BLaER1 treated with 17β-estradiol and CSF1 and Interleukin-3, amounts not matched to agents 10 nM and 100 nM (cell line): ENCODE results near the gene RAB4A.

Experiments
- H3K27ac ChIP-seq, 11 experiments: shearing (Covaris generic); formaldehyde crosslinking; 2 replicates each; pipeline ENCODE4 v1.8.1; 2022
- H3K27me3 ChIP-seq, 11 experiments: shearing (Covaris generic); formaldehyde crosslinking; 2 replicates each; pipeline ENCODE4 v1.8.1; 2022
- H3K36me3 ChIP-seq, 11 experiments: shearing (Covaris generic); formaldehyde crosslinking; 2 replicates each; pipeline ENCODE4 v1.8.1; 2022
- H3K4me1 ChIP-seq, 10 experiments: shearing (Covaris generic); formaldehyde crosslinking; 2 replicates each; pipeline ENCODE4 v1.8.1; 2022
- H3K4me2 ChIP-seq, 11 experiments: shearing (Covaris generic); formaldehyde crosslinking; 2 replicates each; pipeline ENCODE4 v1.8.1; 2022
- H3K4me3 ChIP-seq, 10 experiments: shearing (Covaris generic); formaldehyde crosslinking; 2 replicates each; pipeline ENCODE4 v1.8.1; 2022
- H3K9ac ChIP-seq, 11 experiments: shearing (Covaris generic); formaldehyde crosslinking; 2 replicates each; pipeline ENCODE4 v1.8.1; 2022
- H3K9me3 ChIP-seq, 11 experiments: shearing (Covaris generic); formaldehyde crosslinking; replicated peaks in 1 of 11; 2 replicates each; pipeline ENCODE4 v1.8.1; 2022
- H4K20me1 ChIP-seq, 11 experiments: shearing (Covaris generic); formaldehyde crosslinking; 2 replicates each; pipeline ENCODE4 v1.8.1; 2022
- Cebpa-rat ChIP-seq, 11 experiments: shearing (Covaris generic); IDR thresholded peaks; 2 replicates each; pipeline ENCODE4 v1.8.1; 2022

Gene RAB4A

DNA sequence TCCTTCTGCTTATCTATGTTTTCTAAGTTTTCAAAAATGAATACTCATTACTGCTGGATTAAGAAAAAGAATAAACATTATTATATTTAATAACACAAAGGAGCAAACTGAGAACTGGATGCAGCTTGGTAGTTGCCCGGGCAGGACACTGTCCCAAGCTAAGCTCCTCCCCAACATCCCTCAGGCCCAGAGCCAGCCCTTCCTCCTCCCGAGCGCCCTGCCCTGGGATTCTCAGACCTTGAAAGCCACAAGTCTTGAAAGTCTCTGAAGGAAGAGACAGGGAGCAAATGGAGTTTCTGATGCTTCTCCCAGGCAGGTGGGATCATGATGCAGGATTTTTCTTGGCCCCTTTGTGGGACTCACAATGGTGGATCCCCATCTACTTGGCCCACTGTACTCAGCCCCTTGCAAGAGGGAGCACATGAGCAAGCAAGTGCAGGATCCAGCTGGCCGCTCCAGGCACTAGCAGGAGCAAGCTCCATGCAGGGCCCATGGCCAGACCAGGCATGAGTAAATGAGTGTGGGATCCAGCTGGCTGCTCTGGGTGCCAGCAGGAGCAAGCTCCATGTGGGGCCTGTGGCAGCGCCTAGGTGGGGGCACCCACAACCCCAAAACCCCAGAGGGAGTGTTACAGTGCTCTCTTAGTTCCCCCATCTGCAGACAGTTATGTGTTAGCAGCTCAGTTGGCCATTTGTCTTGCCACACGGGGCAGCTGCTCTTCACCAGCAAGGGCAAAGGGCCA, 32.1 kb upstream of the RAB4A start:
- Histone ChIP-seq H3K9me3 (peaks cover 3 to 12% (median 9%) of the 10 kb centered on the region in 11 experiments; a peak in 19 of 22 replicates), H4K20me1 (no peaks in the 10 kb centered on the region), H3K4me3 (no peak overlapping the region), H3K4me1 (no peaks in the 10 kb centered on the region), H3K4me2 (no peak overlapping the region), H3K36me3 (no peaks in the 10 kb centered on the region), H3K27ac (no peak overlapping the region), H3K27me3 (no peaks in the 10 kb centered on the region), H3K9ac (no peak overlapping the region)
- TF ChIP-seq Cebpa-rat (IDR thresholded peaks at IDR 0.05): no peak

DNA sequence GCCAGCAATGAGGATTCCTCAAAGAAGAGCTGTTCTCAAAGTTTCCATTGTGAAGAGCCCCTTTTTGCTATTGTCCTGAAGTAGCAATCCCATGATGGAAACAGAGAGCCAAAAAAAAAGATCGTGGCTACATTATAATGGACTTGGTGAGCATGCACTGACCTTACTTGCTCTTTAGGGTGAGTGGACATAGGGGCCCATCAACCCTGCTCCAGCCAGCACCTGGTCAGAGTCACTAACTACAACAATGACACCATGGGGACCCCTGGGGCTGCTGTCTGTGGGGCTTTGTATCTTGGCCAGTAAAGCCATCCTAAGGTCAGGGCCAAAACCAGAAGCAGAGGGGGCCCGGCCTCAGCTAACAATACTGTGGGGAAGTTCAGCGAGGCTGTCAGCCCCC, 30.4 kb upstream of the RAB4A start:
- Histone ChIP-seq H4K20me1 (no peaks in the 10 kb centered on the region), H3K27ac (no peak overlapping the region), H3K36me3 (no peaks in the 10 kb centered on the region), H3K9ac (no peak overlapping the region), H3K27me3 (no peaks in the 10 kb centered on the region), H3K4me2 (no peak overlapping the region), H3K4me3 (no peak overlapping the region), H3K9me3 (peaks cover 8 to 20% (median 15%) of the 10 kb centered on the region in 11 experiments; a peak in 20 of 22 replicates), H3K4me1 (no peaks in the 10 kb centered on the region)
- no peak for TF ChIP-seq Cebpa-rat (IDR thresholded peaks at IDR 0.05)

DNA sequence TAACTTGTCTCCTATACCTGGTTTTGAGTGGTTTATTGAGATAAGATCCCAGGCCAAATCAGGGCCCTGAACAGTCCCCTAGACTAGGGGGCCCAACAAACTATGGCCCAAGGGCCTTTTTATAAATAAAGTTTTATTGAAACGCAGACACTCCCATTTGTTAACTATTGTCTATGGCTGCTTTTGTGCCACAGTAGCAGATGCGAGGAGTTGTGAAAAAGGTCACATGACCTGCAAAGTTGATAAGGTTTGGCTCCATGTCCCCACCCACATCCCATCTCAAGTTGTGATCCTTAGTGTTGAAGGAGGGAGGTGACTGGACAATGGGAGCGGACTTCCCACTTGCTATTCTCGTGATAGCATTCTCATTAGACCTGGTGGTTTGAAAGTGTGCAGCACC, 29.5 kb upstream of the RAB4A start:
- no peaks in the 10 kb centered on the region for H3K36me3 ChIP-seq
- no peak overlapping the region for H3K4me2 ChIP-seq
- no peaks in the 10 kb centered on the region for H3K4me1 ChIP-seq
- H3K27ac ChIP-seq: no peak overlapping the region
- H4K20me1 ChIP-seq: no peaks in the 10 kb centered on the region
- H3K9ac ChIP-seq: no peak overlapping the region
- no peak for TF ChIP-seq Cebpa-rat (IDR thresholded peaks at IDR 0.05)
- H3K27me3 ChIP-seq: no peaks in the 10 kb centered on the region
- H3K4me3 ChIP-seq: no peak overlapping the region
- peaks cover 8 to 20% (median 15%) of the 10 kb centered on the region in 11 experiments; a peak in 20 of 22 replicates for H3K9me3 ChIP-seq

DNA sequence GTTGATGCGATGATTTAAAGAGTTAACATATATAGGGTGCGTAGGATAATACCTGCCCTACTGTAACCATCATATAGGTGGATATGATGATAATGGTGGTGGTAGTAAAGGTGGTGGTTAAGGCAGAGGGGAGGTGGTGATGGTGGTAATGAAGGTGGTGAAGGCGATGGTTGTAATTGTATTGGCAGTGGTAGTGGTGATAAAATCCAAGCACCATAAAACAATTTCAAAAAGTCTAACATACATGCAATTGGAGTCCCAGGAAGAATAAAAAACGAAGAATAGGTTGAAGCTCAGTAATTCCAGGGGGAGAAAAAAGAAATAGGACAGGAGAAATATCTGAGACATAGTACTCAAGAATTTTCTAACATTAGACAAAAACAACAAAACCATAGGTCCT, 27.3 kb upstream of the RAB4A start:
- TF ChIP-seq Cebpa-rat (IDR thresholded peaks at IDR 0.05): no peak
- Histone ChIP-seq H3K27me3 (no peaks in the 10 kb centered on the region), H3K4me1 (peaks cover under 1 to 9% (median 5%) of the 10 kb centered on the region in 10 experiments; a peak in 16 of 20 replicates), H3K9me3 (peaks cover 8 to 20% (median 15%) of the 10 kb centered on the region in 11 experiments; a peak in 20 of 22 replicates), H3K27ac (no peak overlapping the region), H3K4me3 (no peak overlapping the region), H4K20me1 (no peaks in the 10 kb centered on the region), H3K36me3 (no peaks in the 10 kb centered on the region), H3K9ac (no peak overlapping the region), H3K4me2 (no peak overlapping the region)

DNA sequence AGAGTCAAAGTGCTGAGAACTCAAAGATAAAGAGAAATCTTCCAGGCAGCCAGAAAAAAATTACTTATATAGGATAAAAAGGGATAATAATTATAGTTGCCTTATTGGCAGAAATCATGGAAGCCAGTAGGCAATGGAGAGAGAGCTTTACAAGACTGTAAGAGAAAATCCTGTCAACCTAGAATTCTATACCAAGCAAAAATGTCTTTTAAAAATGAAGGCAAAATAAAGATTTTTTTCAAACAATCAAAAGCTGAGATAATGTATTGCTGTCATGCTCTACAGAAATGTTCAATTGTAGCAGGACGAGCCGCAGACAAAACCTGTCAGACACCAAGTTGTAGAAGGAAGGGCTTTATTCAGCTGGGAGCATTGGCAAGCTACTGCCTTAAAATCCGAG, 26.8 kb upstream of the RAB4A start:
- Histone ChIP-seq H3K4me1 (peaks cover 5 to 13% (median 10%) of the 10 kb centered on the region in 10 experiments; a peak in 18 of 20 replicates), H3K9me3 (peaks cover 8 to 20% (median 15%) of the 10 kb centered on the region in 11 experiments; a peak in 20 of 22 replicates), H3K9ac (no peak overlapping the region)

DNA sequence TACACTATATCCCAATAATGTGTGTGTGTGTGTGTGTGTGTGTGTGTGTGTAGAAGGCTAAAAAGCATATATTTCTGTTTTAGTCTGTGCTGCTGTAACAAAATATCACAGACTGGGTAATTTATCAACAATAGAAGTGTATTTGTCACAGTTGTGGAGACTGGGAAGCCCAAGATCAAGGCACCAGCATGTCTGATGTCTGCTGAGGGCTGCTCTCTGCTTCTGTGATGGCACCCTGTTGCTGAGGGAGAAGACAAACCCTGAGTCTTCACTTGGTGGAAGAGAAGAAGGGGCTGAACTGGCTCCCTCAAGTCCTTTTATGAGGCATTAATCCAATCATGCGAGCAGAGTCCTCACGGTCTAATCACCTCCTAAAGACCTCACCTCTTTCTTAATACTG, 23.0 kb upstream of the RAB4A start:
- Histone ChIP-seq H4K20me1 (no peaks in the 10 kb centered on the region), H3K4me1 (peaks cover 10 to 35% (median 18%) of the 10 kb centered on the region in 10 experiments; a peak in 18 of 20 replicates), H3K9me3 (peaks cover 8 to 18% (median 14%) of the 10 kb centered on the region in 11 experiments; a peak in 20 of 22 replicates), H3K27me3 (no peaks in the 10 kb centered on the region), H3K4me2 (peak overlapping the region in 2 of 11 experiments; percentile 26 to 80; a peak in 1 of 22 replicates), H3K9ac (no peak overlapping the region), H3K4me3 (no peak overlapping the region), H3K27ac (no peak overlapping the region), H3K36me3 (no peaks in the 10 kb centered on the region)
- TF ChIP-seq Cebpa-rat (IDR thresholded peaks at IDR 0.05): no peak

More for the DNA sequence above, 26.8 kb upstream of the RAB4A start:
- no peak for TF ChIP-seq Cebpa-rat (IDR thresholded peaks at IDR 0.05)
- Histone ChIP-seq H3K27me3 (no peaks in the 10 kb centered on the region), H3K4me3 (no peak overlapping the region), H3K36me3 (no peaks in the 10 kb centered on the region), H3K27ac (no peak overlapping the region), H3K4me2 (no peak overlapping the region), H4K20me1 (no peaks in the 10 kb centered on the region)

DNA sequence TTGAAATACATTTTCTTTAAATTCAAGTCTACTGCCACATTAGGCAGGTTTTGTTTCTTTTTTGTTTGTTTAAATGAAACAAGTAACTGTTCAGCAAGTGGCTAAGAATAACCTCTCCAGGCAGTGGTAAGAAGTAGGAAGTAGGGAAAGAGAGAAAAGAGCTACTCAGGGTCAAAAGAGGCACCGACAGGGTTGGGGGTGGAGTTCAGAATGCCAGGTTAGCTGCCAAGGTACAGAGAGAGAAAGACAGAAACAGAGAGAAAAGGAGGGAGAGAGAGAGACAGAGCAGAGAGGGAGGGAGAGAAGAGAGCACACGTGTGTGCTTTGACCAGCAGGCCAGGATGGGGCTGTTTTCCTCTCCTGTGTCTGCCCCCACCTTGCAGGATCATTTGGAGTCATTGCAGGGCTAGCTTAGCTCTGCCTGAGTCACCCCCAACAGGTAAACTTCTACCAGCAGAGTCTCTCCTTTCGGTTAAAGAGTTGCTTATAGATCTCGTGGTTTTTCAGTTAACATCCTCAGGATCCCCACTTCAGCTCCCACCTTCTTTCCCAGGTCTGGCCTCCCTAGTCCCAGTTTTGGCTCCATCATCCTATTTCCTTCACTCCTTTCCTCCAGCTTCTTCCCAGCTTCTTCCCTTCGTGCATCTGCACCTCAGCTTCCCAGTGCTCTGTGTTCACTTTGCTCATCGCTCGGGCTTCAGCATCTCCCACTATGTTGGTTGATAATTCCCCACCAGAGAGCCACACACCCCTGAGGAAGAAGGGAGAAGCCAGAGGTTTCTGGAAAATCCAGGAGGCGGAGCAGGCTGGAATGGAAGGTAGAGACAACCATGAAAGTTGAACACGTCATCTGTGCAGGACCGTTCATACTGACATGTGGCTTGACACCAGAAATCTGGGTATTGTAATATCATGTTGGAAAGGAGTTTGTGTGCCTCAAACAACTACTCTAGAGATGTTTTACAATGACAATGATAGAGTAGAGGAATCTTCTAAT, 21.8 kb upstream of the RAB4A start:
- H3K27ac ChIP-seq: peak overlapping the region in 2 of 11 experiments; percentile 15 to 48; a peak in 2 of 22 replicates
- H4K20me1 ChIP-seq: no peaks in the 10 kb centered on the region
- H3K36me3 ChIP-seq: no peaks in the 10 kb centered on the region
- peak overlapping the region; percentile 7 to 80 (median 27); a peak in 18 of 22 replicates for H3K4me2 ChIP-seq
- H3K9ac ChIP-seq: no peak overlapping the region
- no peak for TF ChIP-seq Cebpa-rat (IDR thresholded peaks at IDR 0.05)
- H3K9me3 ChIP-seq: peaks cover 3 to 6% (median 5%) of the 10 kb centered on the region in 11 experiments; a peak in 19 of 22 replicates
- H3K4me1 ChIP-seq: peaks cover 23 to 48% (median 30%) of the 10 kb centered on the region in 10 experiments
- no peaks in the 10 kb centered on the region for H3K27me3 ChIP-seq
- no peak overlapping the region for H3K4me3 ChIP-seq

DNA sequence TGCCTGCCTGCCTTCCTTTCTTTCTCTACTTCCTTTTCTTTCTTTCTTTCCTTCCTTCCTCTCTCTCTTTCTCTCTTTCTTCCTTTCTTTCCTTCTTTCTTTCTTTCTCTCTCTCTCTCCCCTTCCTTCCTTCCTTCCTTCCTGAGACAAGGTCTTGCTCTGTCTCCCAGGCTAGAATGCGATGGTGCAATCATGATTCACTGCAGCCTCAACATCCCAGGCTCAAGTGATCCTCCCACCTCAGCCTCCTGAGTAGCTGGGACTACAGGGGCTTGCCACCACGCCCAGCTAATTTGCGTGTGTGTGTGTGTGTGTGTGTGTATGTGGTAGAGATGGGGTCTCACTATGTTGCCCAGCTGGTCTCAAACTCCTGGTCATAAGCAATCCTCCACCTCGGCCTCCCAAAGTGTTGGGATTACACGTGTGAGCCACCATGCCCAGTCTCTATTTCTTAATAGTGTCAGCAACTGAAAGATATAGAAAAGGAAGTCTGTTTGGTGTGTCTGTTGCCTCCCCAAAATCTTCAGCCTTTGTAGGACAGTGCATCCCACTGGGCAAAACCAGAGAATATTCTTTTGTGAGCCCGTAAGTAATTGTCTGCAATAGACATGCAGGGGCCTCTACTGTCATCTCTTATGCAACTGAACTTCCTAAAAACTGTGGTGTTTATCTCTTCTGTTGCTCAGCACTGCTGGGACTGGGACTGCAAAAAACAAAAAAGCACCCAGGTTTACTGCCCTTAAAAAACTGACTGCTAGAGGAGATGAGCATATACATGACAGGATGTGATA, 20.9 kb upstream of the RAB4A start:
- peak overlapping the region in 2 of 11 experiments; percentile 1 to 48; a peak in 4 of 22 replicates for H3K27ac ChIP-seq
- no peaks in the 10 kb centered on the region for H3K36me3 ChIP-seq
- peaks cover 23 to 49% (median 30%) of the 10 kb centered on the region in 10 experiments for H3K4me1 ChIP-seq
- no peaks in the 10 kb centered on the region for H3K27me3 ChIP-seq
- no peaks in the 10 kb centered on the region for H4K20me1 ChIP-seq
- H3K9ac ChIP-seq: no peak overlapping the region
- H3K4me3 ChIP-seq: no peak overlapping the region
- TF ChIP-seq Cebpa-rat (IDR thresholded peaks at IDR 0.05): no peak
- H3K4me2 ChIP-seq: peak overlapping the region in 7 of 11 experiments; percentile 0 to 80 (median 33); a peak in 9 of 22 replicates
- no peaks in the 10 kb centered on the region; a peak in 1 of 22 replicates for H3K9me3 ChIP-seq
